Esophagus muscularis mucosa (tissue), 4 donors: ENCODE results near the gene SLC35B1. TPM values are rescaled to one million over a fixed set of nuclear protein-coding genes. Genes with fewer than 3 reads are reported as not detected.

Source experiments
- DNase-seq: peaks from one replicate; pipeline ENCODE4 v3.0.0-alpha.2; 2017; ENCODE audit errors: extremely low spot score
- H3K27ac ChIP-seq, 4 donors: fragments of 200-600 bp; sonication (generic); replicated peaks in 1 of 4; 1 replicate in 3 of 4; 2 replicates in 1 of 4; pipeline ENCODE4 v1.5.1; 2016 to 2019; ENCODE audit warnings: mild to moderate bottlenecking in 1 of 4
- H3K27me3 ChIP-seq, 4 donors: fragments of 200-600 bp; sonication (generic); one replicate each; pipeline versions ENCODE4 v1.5.1 to v1.6.0; 2016 to 2019
- H3K36me3 ChIP-seq, 4 donors: fragments of 200-600 bp; sonication (generic); one replicate each; pipeline ENCODE4 v1.5.1; 2016 to 2019
- H3K4me1 ChIP-seq, 4 donors: fragments of 200-600 bp; sonication (generic); one replicate each; pipeline ENCODE4 v1.5.1; 2016 to 2019
- H3K4me3 ChIP-seq, 4 donors: fragments of 200-600 bp; sonication (generic); 1 replicate in 2 of 4; 2 replicates in 2 of 4; pipeline ENCODE4 v1.5.1; 2016 to 2019; ENCODE audit warnings: mild to moderate bottlenecking in 4 of 4, moderate library complexity in 1 of 4
- H3K9me3 ChIP-seq, 4 donors: fragments of 200-600 bp; sonication (generic); 1 replicate in 3 of 4; 2 replicates in 1 of 4; pipeline ENCODE4 v1.5.1; 2016 to 2019
- EP300 ChIP-seq: sonication (generic); formaldehyde crosslinking; IDR thresholded peaks from one replicate; pipeline ENCODE4 v1.6.1; 2017; ENCODE audit warnings: antibody characterized with exemption
- POLR2A ChIP-seq: fragments of 450-650 bp; IDR thresholded peaks from one replicate; pipeline ENCODE4 v1.6.1; 2017; ENCODE audit warnings: antibody characterized with exemption, moderate library complexity, mild to moderate bottlenecking, low read depth
- POLR2AphosphoS5 ChIP-seq, 2 donors: sonication (generic); formaldehyde crosslinking; IDR thresholded peaks; one replicate each; pipeline ENCODE4 v1.6.1; 2017; ENCODE audit warnings: antibody characterized with exemption in 2 of 2
- WGBS: methylation state at CpG from one replicate; pipeline ENCODE4 v1.1.5; 2018; 5-methylcytosine and 5-hydroxymethylcytosine counted together
- intact Hi-C: fragments of 100-400 bp; cut with DNase I; formaldehyde crosslinking; loops from one replicate; pipeline ENCODE4 v1.15.1; 2023
- total RNA-seq, 4 donors: library from RNA; depleted of rRNA; stranded (reverse); fragments of >200 nt; gene quantifications; one replicate each; pipeline versions ENCODE4 v1.1.0 to v1.2.1, GENCODE V29; 2016
- TF ChIP-seq, protein P1 (sequence below), 3 experiments: fragments of 200-600 bp in 2 of 3; fragments of 450-650 bp in 1 of 3; sonication (generic) in 2 of 3; IDR thresholded peaks; one replicate each; pipeline ENCODE4 v1.5.1; 2017 to 2019; ENCODE audit warnings: antibody characterized with exemption in 3 of 3, mild to moderate bottlenecking in 2 of 3, moderate library complexity in 1 of 3

The SLC35B1 gene
- total RNA-seq, 4 donors from 2014 or later: 17.0 to 25.3 (median 18.4) TPM

- Histone ChIP-seq H3K36me3 (peaks cover 0 to 5% (median 0%) of the 10 kb centered on the region in 4 donors), H3K4me1 (peaks cover 35 to 72% (median 68%) of the 10 kb centered on the region in 4 donors), H3K4me3 (no peak overlapping the region), H3K9me3 (no peaks in the 10 kb centered on the region), H3K27ac (peak overlapping the region in 3 of 4 donors; percentile 15 to 39 (median 22)), H3K27me3 (no peaks in the 10 kb centered on the region)
- DNase-seq: no peak
- intact Hi-C loops: no loop called here
- 94% methylated on average over 1 of the region's 1 CpG for WGBS
- TF ChIP-seq, protein P1, sequence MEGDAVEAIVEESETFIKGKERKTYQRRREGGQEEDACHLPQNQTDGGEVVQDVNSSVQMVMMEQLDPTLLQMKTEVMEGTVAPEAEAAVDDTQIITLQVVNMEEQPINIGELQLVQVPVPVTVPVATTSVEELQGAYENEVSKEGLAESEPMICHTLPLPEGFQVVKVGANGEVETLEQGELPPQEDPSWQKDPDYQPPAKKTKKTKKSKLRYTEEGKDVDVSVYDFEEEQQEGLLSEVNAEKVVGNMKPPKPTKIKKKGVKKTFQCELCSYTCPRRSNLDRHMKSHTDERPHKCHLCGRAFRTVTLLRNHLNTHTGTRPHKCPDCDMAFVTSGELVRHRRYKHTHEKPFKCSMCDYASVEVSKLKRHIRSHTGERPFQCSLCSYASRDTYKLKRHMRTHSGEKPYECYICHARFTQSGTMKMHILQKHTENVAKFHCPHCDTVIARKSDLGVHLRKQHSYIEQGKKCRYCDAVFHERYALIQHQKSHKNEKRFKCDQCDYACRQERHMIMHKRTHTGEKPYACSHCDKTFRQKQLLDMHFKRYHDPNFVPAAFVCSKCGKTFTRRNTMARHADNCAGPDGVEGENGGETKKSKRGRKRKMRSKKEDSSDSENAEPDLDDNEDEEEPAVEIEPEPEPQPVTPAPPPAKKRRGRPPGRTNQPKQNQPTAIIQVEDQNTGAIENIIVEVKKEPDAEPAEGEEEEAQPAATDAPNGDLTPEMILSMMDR (IDR thresholded peaks at IDR 0.05): no peak
- no peak for TF ChIP-seq POLR2A
- no peak for TF ChIP-seq POLR2AphosphoS5 (IDR thresholded peaks at IDR 0.05)
- TF ChIP-seq EP300: no peak
Observed at GRCh38 chr17:49656247-49656646, 51.5 kb downstream of the SLC35B1 start.

Other genes starting within 250 kb of the SLC35B1 start
- 10 to 100 TPM; 12.9 to 31.6 (median 22.6) TPM for gene NGFR, start 212.7 kb downstream of the SLC35B1 start, total RNA-seq
- gene NXPH3, start 132.1 kb downstream of the SLC35B1 start, total RNA-seq: 10 to 100 TPM; 12.6 to 37.8 (median 21.2) TPM
- 100 to 1,000 TPM; 156 to 304 (median 185) TPM for gene SPOP, start 29.9 kb downstream of the SLC35B1 start, total RNA-seq
- 10 to 100 TPM; 13.3 to 33.0 (median 24.8) TPM for gene FAM117A, start 56.2 kb upstream of the SLC35B1 start, total RNA-seq
- 10 to 100 TPM; 29.5 to 48.1 (median 43.4) TPM for gene KAT7, start 80.7 kb upstream of the SLC35B1 start, total RNA-seq
- not detected for gene TAC4, start 140.1 kb upstream of the SLC35B1 start, total RNA-seq